ENCODE measurements around the gene CCDC149. TPM values are rescaled to one million over a fixed set of nuclear protein-coding genes. Genes with fewer than 3 reads are reported as not detected.

The CCDC149 gene
- total RNA-seq, 2 experiments from 2014 or later, result 0.25 to 0.69 TPM

GRCh38 chr4:24930151-24930550 lies 17.3 kb upstream of the CCDC149 start:
- ATAC-seq (ENCODE audit: poor library complexity), result no peak
- Histone ChIP-seq H3K27me3 (ENCODE audit: control insufficient read depth in 1 of 2, insufficient read depth in 2 of 2, low read length in 2 of 2) (no peaks in the 10 kb centered on the region), H3K36me3 (ENCODE audit: insufficient read depth, low read length) (no peaks in the 10 kb centered on the region), H3K4me3 (ENCODE audit: low read length) (no peak overlapping the region), H3K27ac (ENCODE audit: low read depth in 1 of 2, low read length in 2 of 2) (no peak overlapping the region), H3K4me1 (ENCODE audit: insufficient read depth, low read length) (no peaks in the 10 kb centered on the region), H3K9me3 (ENCODE audit: control insufficient read depth in 1 of 2, insufficient read depth in 1 of 2, low read length in 2 of 2) (peaks cover 0 to 8% of the 10 kb centered on the region in 2 experiments)
- POLR2A ChIA-PET, result no interaction called here
- intact Hi-C loops (cut with DNase I, micrococcal nuclease), result no loop called here
- Mint-ChIP-seq H3K36me3 (ENCODE audit: low read depth) (no peaks in the 10 kb centered on the region), H3K4me1 (ENCODE audit: low read depth) (no peaks in the 10 kb centered on the region), H3K4me3 (no peak overlapping the region), H3K27ac (no peak overlapping the region), H3K9me3 (no peaks in the 10 kb centered on the region), H3K27me3 (peaks cover 9% of the 10 kb centered on the region)
- peak in 2 of 14 experiments; percentile 10 to 15 for DNase-seq
- CTCF ChIA-PET, result no interaction called here
- TF ChIP-seq, protein P1, sequence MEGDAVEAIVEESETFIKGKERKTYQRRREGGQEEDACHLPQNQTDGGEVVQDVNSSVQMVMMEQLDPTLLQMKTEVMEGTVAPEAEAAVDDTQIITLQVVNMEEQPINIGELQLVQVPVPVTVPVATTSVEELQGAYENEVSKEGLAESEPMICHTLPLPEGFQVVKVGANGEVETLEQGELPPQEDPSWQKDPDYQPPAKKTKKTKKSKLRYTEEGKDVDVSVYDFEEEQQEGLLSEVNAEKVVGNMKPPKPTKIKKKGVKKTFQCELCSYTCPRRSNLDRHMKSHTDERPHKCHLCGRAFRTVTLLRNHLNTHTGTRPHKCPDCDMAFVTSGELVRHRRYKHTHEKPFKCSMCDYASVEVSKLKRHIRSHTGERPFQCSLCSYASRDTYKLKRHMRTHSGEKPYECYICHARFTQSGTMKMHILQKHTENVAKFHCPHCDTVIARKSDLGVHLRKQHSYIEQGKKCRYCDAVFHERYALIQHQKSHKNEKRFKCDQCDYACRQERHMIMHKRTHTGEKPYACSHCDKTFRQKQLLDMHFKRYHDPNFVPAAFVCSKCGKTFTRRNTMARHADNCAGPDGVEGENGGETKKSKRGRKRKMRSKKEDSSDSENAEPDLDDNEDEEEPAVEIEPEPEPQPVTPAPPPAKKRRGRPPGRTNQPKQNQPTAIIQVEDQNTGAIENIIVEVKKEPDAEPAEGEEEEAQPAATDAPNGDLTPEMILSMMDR (IDR thresholded peaks at IDR 0.05), result no peak

DNA sequence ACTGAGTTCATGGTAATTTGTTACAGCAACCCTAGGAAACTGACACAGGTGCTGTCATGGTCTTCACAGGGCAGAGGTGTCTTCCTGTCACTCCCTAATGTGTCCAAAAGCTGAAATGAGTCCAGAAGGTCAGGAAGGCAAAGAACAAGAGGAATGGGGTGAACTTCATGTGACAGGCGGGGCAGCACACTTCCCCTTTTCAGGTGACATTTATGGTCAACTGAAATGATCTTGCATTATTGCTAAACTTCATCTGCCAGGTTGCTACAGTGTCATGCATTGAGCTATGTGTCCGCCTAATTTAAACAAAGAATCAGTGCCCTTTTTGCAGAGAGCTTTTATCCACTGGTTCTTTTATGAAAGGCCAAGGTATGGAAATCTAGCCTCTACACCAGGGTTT lies 15.9 kb upstream of the CCDC149 start:
- H3K36me3 Mint-ChIP-seq (ENCODE audit: low read depth), result no peaks in the 10 kb centered on the region
- TF ChIP-seq, protein P1 (IDR thresholded peaks at IDR 0.05), result no peak
- Histone ChIP-seq H3K27me3 (ENCODE audit: control insufficient read depth in 1 of 2, insufficient read depth in 2 of 2, low read length in 2 of 2) (no peaks in the 10 kb centered on the region), H3K27ac (ENCODE audit: low read depth in 1 of 2, low read length in 2 of 2) (no peak overlapping the region), H3K4me1 (ENCODE audit: insufficient read depth, low read length) (no peaks in the 10 kb centered on the region), H3K9me3 (ENCODE audit: control insufficient read depth in 1 of 2, insufficient read depth in 1 of 2, low read length in 2 of 2) (peaks cover 0 to 5% of the 10 kb centered on the region in 2 experiments), H3K36me3 (ENCODE audit: insufficient read depth, low read length) (no peaks in the 10 kb centered on the region), H3K4me3 (ENCODE audit: low read length) (no peak overlapping the region)
- ChIA-PET POLR2A (no interaction called here), CTCF (no interaction called here)
- ATAC-seq (ENCODE audit: poor library complexity) (no peak), DNase-seq (peak in 1 of 14 experiments; percentile 8)
- no peak overlapping the region for H3K4me3 Mint-ChIP-seq
- no peak overlapping the region for H3K27ac Mint-ChIP-seq
- intact Hi-C loops (cut with DNase I, micrococcal nuclease), result no loop called here
- H3K4me1 Mint-ChIP-seq (ENCODE audit: low read depth), result no peaks in the 10 kb centered on the region
- no peaks in the 10 kb centered on the region for H3K9me3 Mint-ChIP-seq
- H3K27me3 Mint-ChIP-seq, result peaks cover 9% of the 10 kb centered on the region

DNA sequence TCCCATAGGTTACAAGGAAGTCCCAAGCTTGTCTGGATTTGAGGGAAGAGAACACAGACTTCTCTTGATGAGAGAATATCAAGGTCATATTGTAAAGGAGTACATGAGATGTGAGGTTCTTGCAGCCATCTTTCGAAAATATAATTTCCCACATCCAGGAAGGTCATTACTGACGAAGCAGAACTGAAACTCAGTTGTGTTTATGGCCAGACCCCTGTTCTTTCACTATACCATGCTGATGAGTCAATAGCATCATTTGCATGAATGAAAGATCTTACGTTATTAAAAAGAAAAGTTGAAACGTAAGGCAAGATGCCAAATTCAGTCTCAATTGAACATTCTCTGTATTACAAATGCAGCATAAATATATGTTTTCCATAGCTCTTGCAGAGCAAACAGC lies 14.2 kb upstream of the CCDC149 start:
- Mint-ChIP-seq H3K36me3 (ENCODE audit: low read depth) (no peaks in the 10 kb centered on the region), H3K4me1 (ENCODE audit: low read depth) (no peaks in the 10 kb centered on the region), H3K4me3 (no peak overlapping the region), H3K27ac (no peak overlapping the region), H3K27me3 (peaks cover 12% of the 10 kb centered on the region), H3K9me3 (peaks cover under 1% of the 10 kb centered on the region)
- intact Hi-C loops (cut with DNase I, micrococcal nuclease), result no loop called here
- no peaks in the 10 kb centered on the region for H3K27me3 ChIP-seq (ENCODE audit: control insufficient read depth in 1 of 2, insufficient read depth in 2 of 2, low read length in 2 of 2)
- POLR2A ChIA-PET, result no interaction called here
- H3K27ac ChIP-seq (ENCODE audit: low read depth in 1 of 2, low read length in 2 of 2), result no peak overlapping the region
- ATAC-seq (ENCODE audit: poor library complexity) (no peak), DNase-seq (peak in 2 of 14 experiments; percentile 10 to 17)
- H3K4me1 ChIP-seq (ENCODE audit: insufficient read depth, low read length), result no peaks in the 10 kb centered on the region
- TF ChIP-seq, protein P1 (IDR thresholded peaks at IDR 0.05), result no peak
- CTCF ChIA-PET, result no interaction called here
- no peaks in the 10 kb centered on the region for H3K36me3 ChIP-seq (ENCODE audit: insufficient read depth, low read length)
- no peaks in the 10 kb centered on the region for H3K9me3 ChIP-seq (ENCODE audit: control insufficient read depth in 1 of 2, insufficient read depth in 1 of 2, low read length in 2 of 2)
- no peak overlapping the region for H3K4me3 ChIP-seq (ENCODE audit: low read length)

Measured in CD4-positive, alpha-beta T cell (primary cell).